Body of pancreas (tissue), 4 donors: ENCODE data around the gene CACNA1C. TPM values are rescaled to one million over a fixed set of nuclear protein-coding genes. Genes with fewer than 3 reads are reported as not detected.

Source experiments
- ATAC-seq: fragments of 150-250 bp; one replicate; pipeline ENCODE4 v1.9.1; 2016
- DNase-seq, 4 donors: peaks; one replicate each; pipeline ENCODE4 v3.0.0-alpha.2; 2019
- H3K27ac ChIP-seq, 4 donors: fragments of 200-600 bp; sonication (generic); 1 replicate in 3 of 4; 2 replicates in 1 of 4; pipeline versions ENCODE4 v1.5.1 to v1.6.1; 2016 to 2019; ENCODE audit warnings: mild to moderate bottlenecking in 1 of 4, mixed read lengths in 1 of 4, moderate library complexity in 1 of 4
- H3K27me3 ChIP-seq, 2 donors: fragments of 200-600 bp; sonication (generic); one replicate each; pipeline ENCODE4 v1.6.0; 2016; ENCODE audit warnings: mild to moderate bottlenecking in 1 of 2
- H3K36me3 ChIP-seq, 2 donors: fragments of 200-600 bp; sonication (generic); replicated peaks in 1 of 2; 2 replicates each; pipeline ENCODE4 v1.5.1; 2016; ENCODE audit warnings: low read depth in 2 of 2; ENCODE audit not compliant: insufficient read depth in 1 of 2
- H3K4me1 ChIP-seq: fragments of 200-600 bp; sonication (generic); one replicate; pipeline ENCODE4 v1.6.0; 2016
- H3K4me3 ChIP-seq, 2 donors: fragments of 200-600 bp; sonication (generic); 1 replicate in 1 of 2; 2 replicates in 1 of 2; pipeline ENCODE4 v1.5.1; 2016 to 2019
- H3K9me3 ChIP-seq, 3 donors: fragments of 200-600 bp; sonication (generic); 1 replicate in 2 of 3; 2 replicates in 1 of 3; pipeline ENCODE4 v1.5.1; 2016
- CTCF ChIP-seq, 7 experiments: fragments of 450-650 bp in 4 of 7; fragments of 200-600 bp in 3 of 7; sonication (generic) in 3 of 7; IDR thresholded peaks; one replicate each; pipeline ENCODE4 v1.5.1; 2016 to 2019; ENCODE audit warnings: antibody characterized with exemption in 7 of 7
- POLR2A ChIP-seq, 3 donors: fragments of 450-650 bp; IDR thresholded peaks; one replicate each; pipeline ENCODE4 v1.6.1; 2016; ENCODE audit warnings: antibody characterized with exemption in 3 of 3, mild to moderate bottlenecking in 2 of 3
- WGBS, 2 donors: methylation state at CpG; one replicate each; pipeline ENCODE4 v1.1.5; 2017; 5-methylcytosine and 5-hydroxymethylcytosine counted together
- intact Hi-C: fragments of 100-400 bp; cut with DNase I; formaldehyde crosslinking; loops from one replicate; pipeline ENCODE4 v1.15.1; 2023
- total RNA-seq, 2 donors: library from RNA; depleted of rRNA; stranded (reverse); fragments of >200 nt; gene quantifications; one replicate each; pipeline ENCODE4 v1.1.0, GENCODE V29; 2016

Gene CACNA1C
- total RNA-seq, 2 donors from 2014 or later = 2.3 to 4.4 TPM

- Histone ChIP-seq H3K27me3 (no peaks in the 10 kb centered on the region), H3K4me3 (no peak overlapping the region), H3K27ac (no peak overlapping the region), H3K9me3 (no peaks in the 10 kb centered on the region), H3K36me3 (no peaks in the 10 kb centered on the region), H3K4me1 (no peaks in the 10 kb centered on the region)
- DNase-seq (no peak), ATAC-seq (no peak)
- 69 to 77% methylated on average over 10 of the region's 10 CpGs for WGBS, 2 donors
- intact Hi-C loops = no loop called here
- no peak for TF ChIP-seq CTCF (IDR thresholded peaks at IDR 0.05)
- no peak for TF ChIP-seq POLR2A (IDR thresholded peaks at IDR 0.05)
Observed at GRCh38 chr12:2415568-2415944, 362.8 kb downstream of the CACNA1C start.

- intact Hi-C loops = no loop called here
- TF ChIP-seq CTCF (IDR thresholded peaks at IDR 0.05) = no peak
- TF ChIP-seq POLR2A (IDR thresholded peaks at IDR 0.05) = no peak
- no peaks in the 10 kb centered on the region for H3K36me3 ChIP-seq
- WGBS, 2 donors = 60 to 63% methylated on average over 8 of the region's 8 CpGs
- H3K27me3 ChIP-seq = no peaks in the 10 kb centered on the region
- no peaks in the 10 kb centered on the region for H3K4me1 ChIP-seq
- H3K9me3 ChIP-seq = no peaks in the 10 kb centered on the region
- ATAC-seq (no peak), DNase-seq (no peak)
- H3K27ac ChIP-seq = no peak overlapping the region
- no peak overlapping the region for H3K4me3 ChIP-seq
Observed at GRCh38 chr12:2416158-2416557, 363.4 kb downstream of the CACNA1C start.

- no peaks in the 10 kb centered on the region for H3K9me3 ChIP-seq
- intact Hi-C loops = no loop called here
- WGBS, 2 donors = 78 to 79% methylated on average over 10 of the region's 10 CpGs
- no peak for ATAC-seq
- TF ChIP-seq POLR2A (IDR thresholded peaks at IDR 0.05) = no peak
- TF ChIP-seq CTCF (IDR thresholded peaks at IDR 0.05) = no peak
- no peak for DNase-seq
- H3K36me3 ChIP-seq = no peaks in the 10 kb centered on the region
- H3K27ac ChIP-seq = no peak overlapping the region
- no peak overlapping the region for H3K4me3 ChIP-seq
- H3K4me1 ChIP-seq = no peaks in the 10 kb centered on the region
- H3K27me3 ChIP-seq = no peaks in the 10 kb centered on the region
Observed at GRCh38 chr12:2417481-2418160, 364.8 kb downstream of the CACNA1C start.

GRCh38 chr12:2418579-2418978 lies 365.8 kb downstream of the CACNA1C start:
- H3K4me1 ChIP-seq = no peaks in the 10 kb centered on the region
- DNase-seq (no peak), ATAC-seq (no peak)
- no peak overlapping the region for H3K4me3 ChIP-seq
- intact Hi-C loops = no loop called here
- no peaks in the 10 kb centered on the region for H3K27me3 ChIP-seq
- H3K9me3 ChIP-seq = no peaks in the 10 kb centered on the region
- H3K36me3 ChIP-seq = no peaks in the 10 kb centered on the region
- H3K27ac ChIP-seq = no peak overlapping the region
- 70 to 75% methylated on average over 1 to 2 of the region's 2 CpGs for WGBS, 2 donors
- TF ChIP-seq CTCF (IDR thresholded peaks at IDR 0.05) (no peak), POLR2A (IDR thresholded peaks at IDR 0.05) (no peak)

- Histone ChIP-seq H3K4me1 (no peaks in the 10 kb centered on the region), H3K36me3 (no peaks in the 10 kb centered on the region), H3K27ac (no peak overlapping the region), H3K9me3 (peaks cover 0 to 8% (median 0%) of the 10 kb centered on the region in 3 donors), H3K27me3 (no peaks in the 10 kb centered on the region), H3K4me3 (no peak overlapping the region)
- no peak for DNase-seq
- TF ChIP-seq POLR2A (IDR thresholded peaks at IDR 0.05) (no peak), CTCF (IDR thresholded peaks at IDR 0.05) (no peak)
- no peak for ATAC-seq
- WGBS, 2 donors = 7 to 39% methylated on average over 2 to 8 of the region's 8 CpGs
- intact Hi-C loops = no loop called here
Observed at GRCh38 chr12:2422591-2422990, 369.8 kb downstream of the CACNA1C start.
